Activated CD8-positive, alpha-beta memory T cell treated with anti-CD3 and anti-CD28 coated beads, Interleukin-2, amount 10 ng/mL, durations not matched to agents 7 days and 5 days (primary cell): ENCODE measurements around the gene PPP1R3A. TPM values are rescaled to one million over a fixed set of nuclear protein-coding genes. Genes with fewer than 3 reads are reported as not detected.

Experiments used
- ATAC-seq: fragments of 150-1000 bp; cut with Tn5 transposase; one replicate; pipeline ENCODE4 v1.10.0; 2021; ENCODE audit warnings: moderate library complexity
- CTCF ChIA-PET: fragments of 350-600 bp; sonication (Branson Sonifier 250); formaldehyde crosslinking; loops from one replicate; lab custom pipeline; 2021; ENCODE audit warnings: antibody characterized with exemption; lab: Charles Lee
- DNase-seq: peaks from one replicate; pipeline ENCODE4 v3.0.0-alpha.2; 2020
- H3K27ac Mint-ChIP-seq: one replicate; pipeline ENCODE4 v1.8.0; 2021; ENCODE audit warnings: mild to moderate bottlenecking, mixed read lengths
- H3K27me3 Mint-ChIP-seq: one replicate; pipeline ENCODE4 v1.8.0; 2021; ENCODE audit warnings: mixed read lengths
- H3K36me3 Mint-ChIP-seq: one replicate; pipeline ENCODE4 v1.8.0; 2021; ENCODE audit warnings: mild to moderate bottlenecking, mixed read lengths
- H3K4me1 Mint-ChIP-seq: one replicate; pipeline ENCODE4 v1.8.0; 2021; ENCODE audit warnings: mixed read lengths
- H3K4me3 Mint-ChIP-seq: one replicate; pipeline ENCODE4 v1.8.0; 2021; ENCODE audit warnings: mild to moderate bottlenecking, moderate library complexity, mixed read lengths
- H3K9me3 Mint-ChIP-seq: one replicate; pipeline ENCODE4 v1.8.0; 2022; ENCODE audit warnings: low read depth, mixed read lengths
- total RNA-seq, 2 experiments: library from RNA; stranded (reverse); gene quantifications; one replicate each; pipeline ENCODE4 v1.2.3, GENCODE V29; 2021

Gene PPP1R3A
- total RNA-seq, 2 experiments from 2014 or later: not detected

DNA sequence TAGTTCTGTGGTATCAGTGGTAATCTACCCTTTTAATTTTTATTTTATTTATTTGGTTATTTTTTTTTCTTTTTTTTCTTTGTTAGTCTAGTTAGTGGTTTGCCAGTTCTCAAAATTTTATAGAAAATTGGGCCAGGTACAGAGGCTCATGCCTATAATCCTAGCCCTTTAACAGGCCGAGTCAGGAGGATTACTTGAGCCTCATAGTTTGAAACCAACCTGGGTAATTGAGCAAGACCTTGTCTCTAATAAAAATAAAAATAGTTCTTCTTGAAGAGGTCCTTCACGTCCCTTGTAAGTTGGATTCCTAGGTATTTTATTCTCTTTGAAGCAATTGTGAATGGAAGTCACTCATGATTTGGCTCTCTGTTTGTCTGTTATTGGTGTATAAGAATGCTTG lies 51.5 kb downstream of the PPP1R3A start:
- ATAC-seq (no peak), DNase-seq (no peak)
- Mint-ChIP-seq H3K4me1 (no peaks in the 10 kb centered on the region), H3K9me3 (peaks cover 3% of the 10 kb centered on the region), H3K27me3 (no peaks in the 10 kb centered on the region), H3K27ac (no peak overlapping the region), H3K36me3 (no peaks in the 10 kb centered on the region), H3K4me3 (no peak overlapping the region)
- CTCF ChIA-PET: interaction anchor here (0.5 kb wide), 1 partner anchor 532 kb away, joined by 3 read pairs; no protein-coding TSS in a partner anchor

DNA sequence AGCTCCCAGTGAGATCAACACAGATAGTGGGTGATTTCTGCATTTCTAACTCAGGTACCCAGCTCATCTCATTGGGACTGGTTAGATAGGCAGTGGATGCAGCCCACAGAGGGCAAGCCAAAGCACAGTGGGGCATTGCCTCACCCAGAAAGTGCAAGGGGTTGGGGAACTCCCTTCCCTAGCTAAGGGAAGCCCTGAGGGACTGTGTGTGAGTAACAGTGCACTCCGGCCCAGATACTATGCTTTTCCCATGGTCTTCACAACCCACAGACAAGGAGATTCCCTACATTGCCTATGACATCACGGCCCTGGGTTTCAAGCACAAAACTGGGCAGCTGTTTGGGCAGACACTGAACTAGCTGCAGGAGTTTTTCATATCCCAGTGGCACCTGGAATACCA lies 62.8 kb downstream of the PPP1R3A start:
- ATAC-seq (no peak), DNase-seq (no peak)
- Mint-ChIP-seq H3K27ac (no peak overlapping the region), H3K36me3 (no peaks in the 10 kb centered on the region), H3K4me1 (no peaks in the 10 kb centered on the region), H3K9me3 (peaks cover 13% of the 10 kb centered on the region), H3K4me3 (no peak overlapping the region), H3K27me3 (no peaks in the 10 kb centered on the region)
- CTCF ChIA-PET: no interaction called here

- Mint-ChIP-seq H3K9me3 (no peaks in the 10 kb centered on the region), H3K4me1 (no peaks in the 10 kb centered on the region)
These were observed 77.9 kb downstream of the PPP1R3A start for GRCh38 chr7:113840954-113841353.

GRCh38 chr7:113835367-113835766 lies 83.4 kb downstream of the PPP1R3A start:
- no peaks in the 10 kb centered on the region for H3K27me3 Mint-ChIP-seq
- H3K36me3 Mint-ChIP-seq: no peaks in the 10 kb centered on the region
- CTCF ChIA-PET: no interaction called here
- DNase-seq (no peak), ATAC-seq (no peak)
- no peak overlapping the region for H3K4me3 Mint-ChIP-seq
- no peaks in the 10 kb centered on the region for H3K4me1 Mint-ChIP-seq
- no peak overlapping the region for H3K27ac Mint-ChIP-seq
- no peaks in the 10 kb centered on the region for H3K9me3 Mint-ChIP-seq

More at GRCh38 chr7:113840954-113841353, 77.9 kb downstream of the PPP1R3A start:
- Mint-ChIP-seq H3K27ac (no peak overlapping the region), H3K27me3 (no peaks in the 10 kb centered on the region), H3K4me3 (no peak overlapping the region), H3K36me3 (no peaks in the 10 kb centered on the region)
- ATAC-seq (no peak), DNase-seq (no peak)
- CTCF ChIA-PET: no interaction called here

DNA sequence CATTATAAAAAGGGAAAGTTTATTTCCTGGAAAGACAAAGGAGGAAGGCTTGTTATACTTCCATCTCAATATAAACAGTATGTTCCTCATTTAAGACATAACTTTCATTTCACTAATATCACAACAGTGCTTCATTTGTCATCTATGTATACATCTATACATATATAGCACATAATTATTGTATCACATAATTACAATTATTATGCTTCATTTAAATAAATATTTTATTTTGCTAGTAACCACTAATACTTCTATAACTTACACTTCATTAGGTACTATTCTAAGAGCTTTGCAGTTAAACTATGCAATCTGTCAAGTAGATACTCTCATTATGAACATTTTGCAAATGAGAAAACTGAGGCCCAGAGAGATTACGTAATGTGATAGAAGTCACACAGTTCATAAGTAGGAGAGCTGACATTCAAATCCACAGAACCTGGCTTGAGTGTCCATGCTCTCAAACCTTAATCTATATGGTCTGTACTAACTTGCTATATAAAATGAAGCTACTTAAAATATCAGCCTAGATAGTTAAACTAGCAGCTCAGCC lies 86.5 kb downstream of the PPP1R3A start:
- Mint-ChIP-seq H3K4me3 (no peak overlapping the region), H3K4me1 (no peaks in the 10 kb centered on the region), H3K9me3 (no peaks in the 10 kb centered on the region), H3K27me3 (no peaks in the 10 kb centered on the region), H3K27ac (no peak overlapping the region), H3K36me3 (no peaks in the 10 kb centered on the region)
- CTCF ChIA-PET: no interaction called here
- no peak for DNase-seq
- ATAC-seq: no peak

DNA sequence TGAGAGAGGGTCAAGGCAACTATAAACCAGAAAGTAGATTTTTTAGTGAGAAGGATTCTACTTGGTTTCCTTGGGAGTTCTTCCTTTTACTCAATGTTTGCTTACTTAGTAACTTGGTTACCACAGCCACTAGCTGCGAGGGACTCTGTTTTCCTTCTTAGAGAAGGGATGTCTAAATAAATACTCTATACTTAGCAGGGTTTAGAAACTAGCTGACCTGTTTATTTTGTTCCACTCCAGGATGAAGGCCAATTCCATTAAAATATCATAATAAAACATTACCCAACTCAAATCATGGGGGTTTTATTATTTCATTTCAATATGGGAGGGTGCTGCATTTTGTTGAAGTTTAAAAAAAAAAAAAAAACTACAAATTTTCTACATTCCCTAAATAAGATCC lies 87.3 kb downstream of the PPP1R3A start:
- Mint-ChIP-seq H3K4me1 (no peaks in the 10 kb centered on the region), H3K4me3 (no peak overlapping the region), H3K27me3 (no peaks in the 10 kb centered on the region), H3K36me3 (no peaks in the 10 kb centered on the region), H3K9me3 (no peaks in the 10 kb centered on the region), H3K27ac (no peak overlapping the region)
- CTCF ChIA-PET: no interaction called here
- DNase-seq (no peak), ATAC-seq (no peak)

DNA sequence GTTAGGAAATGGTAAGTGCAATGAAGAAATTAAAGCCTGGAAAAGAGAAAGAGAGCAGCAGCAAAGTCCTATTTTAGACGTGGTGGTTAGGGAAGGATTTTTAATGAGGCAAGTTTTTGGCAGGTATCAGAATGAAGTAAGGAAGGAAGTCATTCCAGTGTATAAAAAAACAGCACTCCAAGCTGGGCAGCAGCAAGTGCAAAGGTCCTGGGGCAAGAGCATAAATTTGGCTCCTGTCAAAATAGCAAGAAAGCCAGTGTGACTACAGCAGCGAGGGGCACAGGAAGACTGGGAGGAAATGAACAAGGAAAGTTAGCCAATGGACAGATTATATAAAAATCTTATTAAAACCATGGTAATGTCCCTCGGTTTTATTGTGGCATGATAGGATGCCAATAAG lies 90.2 kb downstream of the PPP1R3A start:
- CTCF ChIA-PET: no interaction called here

More for the DNA sequence above, 90.2 kb downstream of the PPP1R3A start:
- Mint-ChIP-seq H3K36me3 (no peaks in the 10 kb centered on the region), H3K9me3 (no peaks in the 10 kb centered on the region), H3K4me1 (no peaks in the 10 kb centered on the region), H3K4me3 (no peak overlapping the region), H3K27me3 (no peaks in the 10 kb centered on the region), H3K27ac (no peak overlapping the region)
- no peak for DNase-seq
- ATAC-seq: no peak
